ENCODE data around the gene OPRL1.

DNA sequence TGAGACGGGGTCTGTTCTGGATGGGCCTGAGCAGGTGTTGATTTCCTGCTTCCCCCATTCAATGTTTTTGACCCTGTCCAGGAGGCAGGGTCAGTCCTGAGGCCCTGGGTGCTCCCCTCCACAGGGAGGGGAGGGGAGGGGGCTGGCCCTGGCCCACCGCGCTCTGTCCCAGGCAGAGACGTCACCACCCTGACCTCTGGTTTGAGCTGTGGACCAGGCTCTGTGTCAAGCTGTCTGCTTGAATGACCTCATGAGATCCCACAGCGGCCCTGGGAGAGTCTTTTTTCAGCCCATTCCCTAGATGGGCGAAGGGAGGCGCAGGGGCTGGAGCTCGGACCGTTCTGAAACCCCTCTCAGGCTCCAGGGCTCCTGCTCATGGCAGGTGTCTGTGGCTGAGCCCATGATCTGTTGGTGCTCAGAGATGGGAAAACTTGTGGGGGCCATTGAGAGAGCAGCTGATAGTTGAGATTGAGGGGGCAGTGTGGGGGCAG lies 13.2 kb downstream of the OPRL1 start:
- no peak for TF ChIP-seq CTCF (IDR thresholded peaks at IDR 0.05)
- no peak for TF ChIP-seq POLR2AphosphoS5 (IDR thresholded peaks at IDR 0.05)
- no peak for TF ChIP-seq POLR2A (IDR thresholded peaks at IDR 0.05)
- no peak for TF ChIP-seq EP300 (IDR thresholded peaks at IDR 0.05; ENCODE audit: low read depth)
